ENCODE measurements around the gene RAPH1.

Gene RAPH1

GRCh38 chr2:203366639-203367466 lies 168.2 kb downstream of the RAPH1 start:
- no peak for DNase-seq (ENCODE audit: low read depth, low spot score)

- DNase-seq (ENCODE audit: low read depth, low spot score), result no peak
These were observed 173.2 kb downstream of the RAPH1 start for GRCh38 chr2:203361922-203362321.

GRCh38 chr2:203361495-203361894 lies 173.6 kb downstream of the RAPH1 start:
- DNase-seq (ENCODE audit: low read depth, low spot score), result no peak

GRCh38 chr2:203360833-203361430 lies 174.2 kb downstream of the RAPH1 start:
- no peak for DNase-seq (ENCODE audit: low read depth, low spot score)

GRCh38 chr2:203359450-203359849 lies 175.7 kb downstream of the RAPH1 start:
- DNase-seq (ENCODE audit: low read depth, low spot score), result no peak

GRCh38 chr2:203354966-203355365 lies 180.1 kb downstream of the RAPH1 start:
- no peak for DNase-seq (ENCODE audit: low read depth, low spot score)

- DNase-seq (ENCODE audit: low read depth, low spot score), result no peak
These were observed 182.4 kb downstream of the RAPH1 start for GRCh38 chr2:203352604-203353255.

GRCh38 chr2:203347375-203347774 lies 187.7 kb downstream of the RAPH1 start:
- DNase-seq (ENCODE audit: low read depth, low spot score), result no peak

- no peak for DNase-seq (ENCODE audit: low read depth, low spot score)
These were observed 188.5 kb downstream of the RAPH1 start for GRCh38 chr2:203346612-203347011.

GRCh38 chr2:203344667-203345066 lies 190.4 kb downstream of the RAPH1 start:
- no peak for DNase-seq (ENCODE audit: low read depth, low spot score)
